Measurements from ENCODE around the gene TREM2. TPM values are rescaled to one million over a fixed set of nuclear protein-coding genes. Genes with fewer than 3 reads are reported as not detected.

The TREM2 gene
- total and polyA plus RNA-seq, 2 of the 13 experiments (the other 11 are each of a cell fraction or from before 2014, with no cell fraction given) = 0.11 TPM; not detected in 1

GRCh38 chr6:41161851-41162552, 914 bp downstream of the TREM2 start (continued):
- TF ChIP-seq ELF3 (CRISPR knock-in tag; IDR thresholded peaks at IDR 0.05) = no peak

GRCh38 chr6:41161380-41161779, 1.5 kb downstream of the TREM2 start:
- Histone ChIP-seq H3K27me3 (ENCODE audit: control insufficient read depth in 1 of 2, insufficient read depth in 2 of 2, low read length in 2 of 2) (peaks cover 1 to 23% of the 10 kb centered on the region in 2 experiments; a peak in 2 of 5 replicates), H3K4me3 (replicated peaks in 1 of 3; ENCODE audit: insufficient read depth in 1 of 3, low read depth in 2 of 3, low read length in 3 of 3) (no peak overlapping the region), H3K27ac (ENCODE audit: extremely low read length, insufficient read depth, low read length) (no peak overlapping the region), H3K4me2 (ENCODE audit: low read depth, low read length) (no peak overlapping the region), H3K79me2 (ENCODE audit: insufficient read depth, low read length) (no peaks in the 10 kb centered on the region), H3K9me3 (ENCODE audit: low read length) (no peaks in the 10 kb centered on the region), H2AFZ (ENCODE audit: low read length) (no peak overlapping the region), H4K20me1 (ENCODE audit: insufficient read depth, low read length) (no peaks in the 10 kb centered on the region), H3K36me3 (replicated peaks in 1 of 2; ENCODE audit: control insufficient read depth in 1 of 2, insufficient read depth in 2 of 2, low read length in 2 of 2) (no peaks in the 10 kb centered on the region), H3K4me1 (ENCODE audit: insufficient read depth, low read length) (peaks cover 1% of the 10 kb centered on the region; the same call in 1 of the 2 replicates), H3K9ac (ENCODE audit: insufficient read depth, low read depth, low read length) (no peak overlapping the region)
- TF ChIP-seq, protein P1, sequence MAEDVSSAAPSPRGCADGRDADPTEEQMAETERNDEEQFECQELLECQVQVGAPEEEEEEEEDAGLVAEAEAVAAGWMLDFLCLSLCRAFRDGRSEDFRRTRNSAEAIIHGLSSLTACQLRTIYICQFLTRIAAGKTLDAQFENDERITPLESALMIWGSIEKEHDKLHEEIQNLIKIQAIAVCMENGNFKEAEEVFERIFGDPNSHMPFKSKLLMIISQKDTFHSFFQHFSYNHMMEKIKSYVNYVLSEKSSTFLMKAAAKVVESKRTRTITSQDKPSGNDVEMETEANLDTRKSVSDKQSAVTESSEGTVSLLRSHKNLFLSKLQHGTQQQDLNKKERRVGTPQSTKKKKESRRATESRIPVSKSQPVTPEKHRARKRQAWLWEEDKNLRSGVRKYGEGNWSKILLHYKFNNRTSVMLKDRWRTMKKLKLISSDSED (CRISPR knock-in tag; IDR thresholded peaks at IDR 0.05) = no peak
- no peak for TF ChIP-seq ISX (CRISPR knock-in tag; conservative IDR thresholded peaks at IDR 0.05)
- no peak for TF ChIP-seq PHB2 (IDR thresholded peaks at IDR 0.05; ENCODE audit: partially characterized antibody)
- TF ChIP-seq ZSCAN9 (CRISPR knock-in tag; IDR thresholded peaks at IDR 0.05; ENCODE audit: borderline replicate concordance) = no peak
- TF ChIP-seq ZNF790 (CRISPR knock-in tag; IDR thresholded peaks at IDR 0.05; ENCODE audit: borderline replicate concordance) = no peak
- no peak for TF ChIP-seq ETV5 (CRISPR knock-in tag; IDR thresholded peaks at IDR 0.05; ENCODE audit: borderline replicate concordance)
- TF ChIP-seq NR2F1 (CRISPR knock-in tag; IDR thresholded peaks at IDR 0.05) = no peak
- TF ChIP-seq HOXA3 (CRISPR knock-in tag; IDR thresholded peaks at IDR 0.05) = no peak
- TF ChIP-seq MYNN (CRISPR knock-in tag; IDR thresholded peaks at IDR 0.05; ENCODE audit: low read depth) = no peak
- TF ChIP-seq RXRA (CRISPR knock-in tag; IDR thresholded peaks at IDR 0.05) = no peak
- no peak for TF ChIP-seq ZUFSP (CRISPR knock-in tag; IDR thresholded peaks at IDR 0.05; ENCODE audit: borderline replicate concordance)
- TF ChIP-seq ZNF30 (CRISPR knock-in tag; IDR thresholded peaks at IDR 0.05) = no peak
- TF ChIP-seq JUNB (CRISPR knock-in tag; IDR thresholded peaks at IDR 0.05; ENCODE audit: borderline replicate concordance) = no peak
- no peak for TF ChIP-seq SUZ12 (IDR thresholded peaks at IDR 0.05; ENCODE audit: low read depth, low read length)
- TF ChIP-seq CCDC6 (CRISPR knock-in tag; IDR thresholded peaks at IDR 0.05) = no peak
- TF ChIP-seq NFATC3 (CRISPR knock-in tag; IDR thresholded peaks at IDR 0.05) = no peak
- TF ChIP-seq GATA4 (IDR thresholded peaks at IDR 0.05; ENCODE audit: borderline replicate concordance, low read depth) = no peak
- BruUV-seq (replicated peaks) = no TSS peak
- FAIRE-seq (no peak), ATAC-seq (no peak), DNase-seq (ENCODE audit: low spot score) (no peak)
- intact Hi-C loops (cut with micrococcal nuclease; ENCODE audit: unreplicated experiment) (no loop called here), in situ Hi-C loops (cut with HindIII; ENCODE audit: extremely low pct_ligation_motif_present, low pct_unique_long_range_greater_than_20kb) (no loop called here)
- 35% methylated on average over 5 of the region's 10 CpGs for WGBS (ENCODE audit: low lambda C conversion rate)
- CTCF ChIA-PET (ENCODE audit: low intra/inter-chr PET ratio, low total read pairs) = no interaction called here
- POLR2A ChIA-PET = no interaction called here
